ENCODE measurements around the gene JTB.

Gene JTB

DNA sequence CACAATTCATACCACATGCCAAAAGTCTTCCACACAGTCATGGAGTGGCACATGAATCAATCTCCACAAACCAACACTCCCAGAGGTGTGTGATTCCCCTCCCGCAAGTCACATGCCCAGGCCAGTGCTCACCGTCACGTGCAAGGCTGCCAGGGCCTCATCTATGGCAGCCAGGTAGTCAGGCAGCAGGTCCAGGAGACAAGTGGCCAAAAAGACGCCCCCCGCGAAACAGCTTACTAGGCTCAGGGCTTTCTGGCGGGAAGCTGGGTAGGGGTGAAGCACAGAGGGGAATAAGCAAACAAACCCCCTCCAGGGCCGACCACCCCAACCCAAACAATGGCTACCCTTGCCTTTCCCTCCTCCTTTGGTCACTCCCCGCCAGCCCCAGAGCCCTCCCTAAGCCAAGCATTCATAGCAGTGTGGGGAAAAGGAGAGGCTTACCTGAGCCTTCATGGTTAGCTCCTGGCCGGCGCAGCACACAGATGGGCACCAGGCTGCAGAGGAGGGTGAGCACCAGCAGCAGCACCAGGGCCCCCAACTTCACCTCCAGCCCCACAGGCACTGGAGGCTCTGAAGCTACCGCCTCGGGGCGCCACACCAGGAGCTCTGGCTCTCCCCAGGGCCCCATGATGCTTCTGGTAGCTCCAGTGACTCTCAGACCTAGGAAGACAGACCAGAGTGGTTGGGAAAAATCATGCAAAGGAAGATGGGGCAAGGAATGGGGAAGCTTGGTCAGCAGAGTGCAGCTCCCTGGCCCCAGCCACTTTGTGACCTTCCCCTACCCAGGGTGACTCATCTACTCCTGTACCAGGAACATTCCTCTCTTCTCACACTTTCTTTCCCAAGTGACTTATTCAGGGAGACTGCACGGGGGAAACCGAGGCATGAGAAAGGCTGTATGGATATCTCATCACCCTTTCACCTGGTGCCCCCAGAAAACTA is 15.1 kb downstream of the JTB start:
- Histone ChIP-seq H3K4me1 (ENCODE audit: insufficient read depth, low read length) (peaks cover 52% of the 10 kb centered on the region), H3K9me3 (ENCODE audit: low read length) (no peaks in the 10 kb centered on the region), H3K9ac (ENCODE audit: low read length) (peak overlapping the region; percentile 82), H3K4me3 (ENCODE audit: low read depth in 1 of 2, low read length in 2 of 2) (peak overlapping the region; percentile 67 to 79), H3K27me3 (ENCODE audit: control insufficient read depth in 1 of 2, insufficient read depth in 2 of 2, low read length in 2 of 2) (no peaks in the 10 kb centered on the region), H3K27ac (ENCODE audit: low read depth, low read length) (peak overlapping the region; percentile 93), H3K36me3 (ENCODE audit: insufficient read depth, low read length) (peaks cover 18% of the 10 kb centered on the region)

DNA sequence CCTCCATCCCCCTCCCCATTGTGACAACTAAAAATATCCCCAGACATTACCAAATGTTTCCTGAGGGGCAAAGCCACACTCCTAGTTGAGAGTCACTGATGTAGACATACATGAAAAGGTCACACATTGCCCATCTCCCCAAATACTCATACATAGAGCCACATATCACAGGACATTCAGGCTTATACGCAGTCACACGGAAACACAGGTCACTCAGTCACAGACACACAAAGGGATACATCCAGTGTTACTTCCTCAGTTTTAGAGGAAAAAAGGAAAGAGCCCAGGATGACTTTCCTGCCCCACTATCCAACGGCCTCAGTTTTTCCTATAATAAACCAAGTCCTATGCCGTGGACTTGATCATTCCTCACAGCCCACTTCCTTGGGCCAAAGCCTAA is 16.1 kb downstream of the JTB start:
- no peaks in the 10 kb centered on the region for H3K27me3 ChIP-seq (ENCODE audit: control insufficient read depth in 1 of 2, insufficient read depth in 2 of 2, low read length in 2 of 2)
- peak overlapping the region in 1 of 2 donors; percentile 79 for H3K4me3 ChIP-seq (ENCODE audit: low read depth in 1 of 2, low read length in 2 of 2)
- H3K9me3 ChIP-seq (ENCODE audit: low read length), result no peaks in the 10 kb centered on the region
- no peak overlapping the region for H3K27ac ChIP-seq (ENCODE audit: low read depth, low read length)
- H3K4me1 ChIP-seq (ENCODE audit: insufficient read depth, low read length), result peaks cover 57% of the 10 kb centered on the region
- peaks cover 18% of the 10 kb centered on the region for H3K36me3 ChIP-seq (ENCODE audit: insufficient read depth, low read length)
- H3K9ac ChIP-seq (ENCODE audit: low read length), result no peak overlapping the region

DNA sequence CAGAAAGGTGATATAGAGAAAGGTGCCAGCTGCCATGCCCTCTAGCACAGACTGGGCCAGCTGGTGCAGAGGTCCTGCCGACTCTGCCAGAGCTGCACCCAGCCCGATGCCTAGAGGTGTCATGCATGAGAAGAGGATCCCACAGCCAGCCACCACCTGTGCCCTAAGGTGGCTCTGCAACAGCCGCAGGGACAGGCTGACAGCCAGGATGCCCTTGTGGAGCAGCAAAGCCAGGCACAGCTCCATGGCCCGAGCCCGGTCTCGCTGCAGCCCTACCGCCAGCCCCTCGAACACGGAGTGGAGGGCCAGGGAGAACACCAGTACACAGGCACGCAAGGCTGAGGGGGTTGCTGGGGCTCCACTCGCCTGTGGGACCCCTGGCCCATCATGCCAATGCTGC is 17.3 kb downstream of the JTB start:
- Histone ChIP-seq H3K4me1 (ENCODE audit: insufficient read depth, low read length) (peaks cover 60% of the 10 kb centered on the region), H3K4me3 (ENCODE audit: low read depth in 1 of 2, low read length in 2 of 2) (no peak overlapping the region), H3K36me3 (ENCODE audit: insufficient read depth, low read length) (peaks cover 18% of the 10 kb centered on the region)

DNA sequence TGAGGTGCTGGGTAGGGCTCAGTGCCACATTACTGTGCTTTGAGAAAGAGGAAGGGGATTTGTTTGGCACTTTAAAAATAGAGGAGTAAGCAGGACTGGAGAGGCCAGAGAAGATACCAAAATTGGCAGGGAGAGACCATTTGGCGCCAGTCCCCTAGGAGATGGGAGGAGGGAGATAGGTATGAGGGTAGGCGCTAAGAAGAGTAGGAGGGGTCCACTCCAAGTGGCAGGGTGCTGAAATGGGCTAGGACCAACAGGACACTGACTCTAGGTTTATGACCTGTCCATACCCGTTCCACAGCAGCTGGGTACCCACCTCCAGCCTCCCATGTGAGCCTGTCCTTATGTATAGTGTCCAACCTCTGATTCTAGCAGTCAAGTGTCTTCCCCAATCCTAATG is 18.0 kb downstream of the JTB start:
- peaks cover 57% of the 10 kb centered on the region for H3K4me1 ChIP-seq (ENCODE audit: insufficient read depth, low read length)
- peak overlapping the region; percentile 61 for H3K27ac ChIP-seq (ENCODE audit: low read depth, low read length)
- no peak overlapping the region for H3K4me3 ChIP-seq (ENCODE audit: low read depth in 1 of 2, low read length in 2 of 2)
- no peaks in the 10 kb centered on the region for H3K9me3 ChIP-seq (ENCODE audit: low read length)
- no peaks in the 10 kb centered on the region for H3K27me3 ChIP-seq (ENCODE audit: control insufficient read depth in 1 of 2, insufficient read depth in 2 of 2, low read length in 2 of 2)
- peaks cover 23% of the 10 kb centered on the region for H3K36me3 ChIP-seq (ENCODE audit: insufficient read depth, low read length)
- H3K9ac ChIP-seq (ENCODE audit: low read length), result no peak overlapping the region

More for the DNA sequence above, 17.3 kb downstream of the JTB start:
- peak overlapping the region; percentile 6 for H3K27ac ChIP-seq (ENCODE audit: low read depth, low read length)
- H3K27me3 ChIP-seq (ENCODE audit: control insufficient read depth in 1 of 2, insufficient read depth in 2 of 2, low read length in 2 of 2), result no peaks in the 10 kb centered on the region
- no peaks in the 10 kb centered on the region for H3K9me3 ChIP-seq (ENCODE audit: low read length)
- no peak overlapping the region for H3K9ac ChIP-seq (ENCODE audit: low read length)

DNA sequence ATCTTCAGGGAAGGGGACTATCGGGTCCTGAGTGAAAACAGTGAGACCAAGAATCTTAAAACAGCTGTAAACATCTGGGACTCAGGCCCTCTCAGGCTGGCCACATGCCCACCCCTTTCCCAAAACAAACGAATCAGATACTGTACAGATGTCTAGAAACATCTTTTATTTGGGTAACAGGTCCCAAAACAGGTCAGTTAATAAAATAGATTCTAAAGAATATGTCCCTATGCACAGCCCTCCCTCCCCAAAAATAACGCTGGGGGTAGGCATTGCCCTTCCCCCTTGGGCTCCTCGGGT is 18.6 kb downstream of the JTB start:
- H3K27ac ChIP-seq (ENCODE audit: low read depth, low read length), result peak overlapping the region; percentile 61
- no peaks in the 10 kb centered on the region for H3K9me3 ChIP-seq (ENCODE audit: low read length)
- H3K4me3 ChIP-seq (ENCODE audit: low read depth in 1 of 2, low read length in 2 of 2), result peak overlapping the region in 1 of 2 donors; percentile 96
- no peaks in the 10 kb centered on the region for H3K27me3 ChIP-seq (ENCODE audit: control insufficient read depth in 1 of 2, insufficient read depth in 2 of 2, low read length in 2 of 2)
- H3K36me3 ChIP-seq (ENCODE audit: insufficient read depth, low read length), result peaks cover 28% of the 10 kb centered on the region
- H3K4me1 ChIP-seq (ENCODE audit: insufficient read depth, low read length), result peaks cover 52% of the 10 kb centered on the region
- H3K9ac ChIP-seq (ENCODE audit: low read length), result no peak overlapping the region

DNA sequence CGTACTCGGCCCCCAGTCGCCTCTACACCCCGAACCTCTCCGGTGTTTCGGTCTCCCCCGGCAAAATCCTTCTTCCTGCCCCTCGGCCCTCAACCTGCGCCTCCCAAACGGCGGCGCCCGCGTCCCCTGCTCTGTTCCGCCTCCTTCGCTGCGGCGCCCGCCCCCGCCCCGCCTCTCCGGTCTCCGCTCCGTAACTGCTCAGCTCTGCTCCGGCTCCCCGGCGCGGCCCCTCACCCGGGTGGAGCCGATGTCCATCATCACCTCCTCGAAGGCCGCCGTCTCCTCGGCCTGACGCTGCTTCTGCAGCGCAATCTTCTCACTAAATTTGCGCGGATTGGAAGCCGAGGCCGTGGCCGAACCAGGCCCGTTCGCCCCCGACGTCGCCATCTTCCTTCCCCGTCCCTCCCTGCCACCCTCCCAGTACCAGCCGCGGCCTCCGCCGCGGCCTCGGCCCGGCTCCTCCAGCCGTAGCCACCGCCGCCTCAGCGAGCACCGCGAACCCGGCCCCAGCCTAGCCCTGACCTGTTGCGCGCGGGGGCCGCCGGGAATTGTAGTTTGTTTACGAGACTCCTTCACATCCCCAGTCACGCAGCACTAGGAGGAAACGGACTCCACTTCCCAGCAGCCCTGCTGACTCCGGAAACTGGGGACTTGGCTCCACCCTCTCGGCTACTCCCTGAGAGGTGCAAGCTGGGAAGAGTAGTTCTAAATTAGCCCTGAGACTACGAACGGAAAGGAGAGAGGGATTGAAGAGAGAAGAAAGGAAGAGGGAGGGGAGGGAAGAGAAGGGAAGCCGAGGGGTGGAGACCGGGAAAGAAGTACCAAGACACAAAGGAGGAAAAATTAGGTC is 19.1 kb downstream of the JTB start, which contains the start of gene CRTC2:
Gene CRTC2 (minus strand): TSS at position 502 of the 850 bp plus-strand sequence. CDS start 115 bp downstream, at position 387.
- Histone ChIP-seq H3K9ac (ENCODE audit: low read length) (peak within 1 kb of the TSS; percentile 88), H3K4me3 (ENCODE audit: low read depth in 1 of 2, low read length in 2 of 2) (peak within 1 kb of the TSS; percentile 88 to 96), H3K36me3 (ENCODE audit: insufficient read depth, low read length) (peaks cover 34% of the 10 kb centered on the region), H3K4me1 (ENCODE audit: insufficient read depth, low read length) (peaks cover 50% of the 10 kb centered on the region), H3K9me3 (ENCODE audit: low read length) (no peaks in the 10 kb centered on the region), H3K27ac (ENCODE audit: low read depth, low read length) (peak within 1 kb of the TSS; percentile 87), H3K27me3 (ENCODE audit: control insufficient read depth in 1 of 2, insufficient read depth in 2 of 2, low read length in 2 of 2) (no peaks in the 10 kb centered on the region)

DNA sequence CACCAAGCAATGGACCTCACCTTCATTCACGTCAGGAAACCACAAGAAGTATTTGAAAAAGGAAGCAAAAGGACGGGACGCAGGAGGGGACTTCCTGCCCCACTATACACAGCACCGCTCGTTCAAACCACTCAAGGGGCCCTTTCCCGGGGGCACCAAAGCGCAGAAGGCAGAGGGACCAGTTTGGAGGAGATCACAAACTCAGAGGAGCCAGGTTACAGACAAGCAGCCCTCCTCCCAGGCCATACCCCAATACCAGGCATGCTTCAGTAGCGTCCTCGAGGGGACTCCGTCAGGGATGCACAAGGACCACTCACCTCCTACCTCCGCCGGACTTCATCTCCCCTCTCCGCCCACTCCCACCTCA is 19.7 kb downstream of the JTB start:
- H3K4me1 ChIP-seq (ENCODE audit: insufficient read depth, low read length), result peaks cover 48% of the 10 kb centered on the region
- H3K27ac ChIP-seq (ENCODE audit: low read depth, low read length), result peak overlapping the region; percentile 87
- peak overlapping the region; percentile 88 to 96 for H3K4me3 ChIP-seq (ENCODE audit: low read depth in 1 of 2, low read length in 2 of 2)
- peaks cover 37% of the 10 kb centered on the region for H3K36me3 ChIP-seq (ENCODE audit: insufficient read depth, low read length)
- H3K27me3 ChIP-seq (ENCODE audit: control insufficient read depth in 1 of 2, insufficient read depth in 2 of 2, low read length in 2 of 2), result no peaks in the 10 kb centered on the region
- H3K9me3 ChIP-seq (ENCODE audit: low read length), result no peaks in the 10 kb centered on the region
- peak overlapping the region; percentile 88 for H3K9ac ChIP-seq (ENCODE audit: low read length)

DNA sequence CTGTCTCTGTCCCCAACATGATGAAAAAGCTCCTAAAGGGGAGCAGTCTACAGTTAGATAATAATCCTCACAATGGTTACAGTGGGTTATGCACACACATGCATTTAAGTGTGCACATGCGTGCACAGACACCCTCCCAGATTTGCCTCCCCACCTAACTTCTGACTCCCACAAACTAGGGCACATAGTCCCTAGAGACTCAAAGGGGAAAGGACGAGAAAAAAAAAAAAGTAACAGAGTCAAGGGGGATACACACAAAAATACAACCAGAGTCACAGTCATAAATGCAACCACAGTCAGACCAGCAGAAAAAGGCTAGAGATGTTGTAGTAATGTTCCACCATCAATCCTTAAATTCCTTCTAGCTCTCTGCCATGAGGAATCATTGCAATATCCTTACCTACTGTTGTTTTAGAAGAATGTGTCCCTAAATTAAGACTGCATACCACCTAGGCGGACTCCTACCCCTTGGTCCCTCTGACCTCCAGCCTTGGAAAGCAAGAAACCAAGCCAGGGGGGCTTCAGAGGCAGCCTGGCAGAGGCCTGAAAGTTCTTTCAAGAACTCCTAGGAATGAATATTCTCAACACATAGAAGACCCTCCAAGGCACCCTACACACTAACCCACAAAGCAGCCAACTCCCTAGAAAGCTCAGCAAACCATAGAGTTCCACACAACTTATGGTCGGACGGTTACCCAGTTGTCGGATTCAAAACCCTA is 20.3 kb downstream of the JTB start:
- H3K9me3 ChIP-seq (ENCODE audit: low read length), result no peaks in the 10 kb centered on the region
- H3K4me1 ChIP-seq (ENCODE audit: insufficient read depth, low read length), result peaks cover 44% of the 10 kb centered on the region
- peak overlapping the region; percentile 88 to 96 for H3K4me3 ChIP-seq (ENCODE audit: low read depth in 1 of 2, low read length in 2 of 2)
- peak overlapping the region; percentile 87 for H3K27ac ChIP-seq (ENCODE audit: low read depth, low read length)
- peak overlapping the region; percentile 88 for H3K9ac ChIP-seq (ENCODE audit: low read length)
- H3K27me3 ChIP-seq (ENCODE audit: control insufficient read depth in 1 of 2, insufficient read depth in 2 of 2, low read length in 2 of 2), result no peaks in the 10 kb centered on the region
- peaks cover 42% of the 10 kb centered on the region for H3K36me3 ChIP-seq (ENCODE audit: insufficient read depth, low read length)

DNA sequence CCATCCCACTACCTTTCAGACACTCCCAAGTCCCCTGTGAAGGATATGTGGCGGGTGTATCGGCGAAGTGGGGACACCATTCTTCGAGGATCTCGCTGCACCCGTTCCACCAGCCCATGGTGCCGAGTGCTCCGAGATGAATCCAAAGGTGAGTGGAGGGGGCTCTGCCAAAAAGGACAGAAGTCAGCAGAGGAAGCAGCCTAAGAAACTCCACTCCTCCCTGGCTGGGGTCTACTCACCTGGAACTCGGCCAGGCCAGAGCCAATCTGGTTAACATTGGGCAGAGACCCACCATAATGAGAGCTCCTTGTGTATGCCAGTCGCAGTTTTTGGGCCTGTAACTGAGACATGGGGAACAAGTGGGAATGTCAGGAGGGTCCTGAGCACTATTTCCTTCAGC is 22.6 kb downstream of the JTB start:
- Histone ChIP-seq H3K9ac (ENCODE audit: low read length) (no peak overlapping the region), H3K4me3 (ENCODE audit: low read depth in 1 of 2, low read length in 2 of 2) (no peak overlapping the region), H3K27ac (ENCODE audit: low read depth, low read length) (no peak overlapping the region), H3K4me1 (ENCODE audit: insufficient read depth, low read length) (peaks cover 32% of the 10 kb centered on the region), H3K9me3 (ENCODE audit: low read length) (no peaks in the 10 kb centered on the region), H3K27me3 (ENCODE audit: control insufficient read depth in 1 of 2, insufficient read depth in 2 of 2, low read length in 2 of 2) (no peaks in the 10 kb centered on the region), H3K36me3 (ENCODE audit: insufficient read depth, low read length) (peaks cover 54% of the 10 kb centered on the region)

DNA sequence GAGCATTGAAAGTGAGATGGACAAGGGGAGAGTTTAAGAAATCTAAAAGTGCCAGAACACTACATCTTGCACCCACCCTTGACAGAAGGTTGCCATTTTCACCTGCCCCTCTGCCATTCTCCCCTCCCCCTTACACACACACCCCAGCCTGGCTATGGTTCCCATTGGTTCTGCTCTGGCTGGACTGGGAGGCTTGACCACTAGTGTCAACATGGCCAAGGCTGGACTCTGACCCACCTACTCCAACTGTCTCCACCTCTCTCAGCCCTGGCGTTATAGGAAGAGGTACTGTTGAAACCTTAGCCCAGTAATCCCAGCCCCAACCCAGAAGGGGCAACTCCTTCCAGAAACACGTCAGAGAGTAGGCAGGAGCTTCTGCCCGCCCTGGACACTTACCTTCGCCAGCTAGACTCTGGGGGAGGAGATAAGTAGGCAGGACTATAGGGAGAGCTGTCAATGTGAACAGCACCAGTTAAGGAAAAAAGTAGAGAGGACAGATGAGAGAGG is 23.6 kb downstream of the JTB start:
- Histone ChIP-seq H3K9ac (ENCODE audit: low read length) (no peak overlapping the region), H3K27ac (ENCODE audit: low read depth, low read length) (no peak overlapping the region), H3K9me3 (ENCODE audit: low read length) (no peaks in the 10 kb centered on the region)

DNA sequence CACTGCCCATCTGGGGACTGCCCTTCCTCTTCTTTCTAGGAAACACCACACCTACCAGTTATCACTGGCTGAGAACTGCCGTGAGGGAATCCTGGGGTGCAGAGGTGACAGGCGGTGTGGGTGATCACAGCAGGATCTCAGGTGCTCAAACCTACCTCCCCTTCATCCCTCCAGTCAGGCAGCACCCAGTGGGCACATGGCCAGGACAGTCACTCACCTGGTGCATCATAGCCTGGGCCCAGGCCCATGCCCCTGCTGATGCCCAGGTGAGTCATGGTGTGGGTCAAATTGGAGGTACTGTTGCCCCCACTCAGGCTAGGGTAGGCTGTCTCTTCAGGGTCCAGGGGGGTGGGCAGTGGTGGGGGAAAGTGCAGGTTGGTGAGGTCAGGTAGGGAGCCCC is 25.7 kb downstream of the JTB start:
- Histone ChIP-seq H3K27ac (ENCODE audit: low read depth, low read length) (no peak overlapping the region), H3K27me3 (ENCODE audit: control insufficient read depth in 1 of 2, insufficient read depth in 2 of 2, low read length in 2 of 2) (no peaks in the 10 kb centered on the region), H3K4me1 (ENCODE audit: insufficient read depth, low read length) (peaks cover 18% of the 10 kb centered on the region), H3K9ac (ENCODE audit: low read length) (no peak overlapping the region), H3K36me3 (ENCODE audit: insufficient read depth, low read length) (peaks cover 73% of the 10 kb centered on the region), H3K9me3 (ENCODE audit: low read length) (no peaks in the 10 kb centered on the region), H3K4me3 (ENCODE audit: low read depth in 1 of 2, low read length in 2 of 2) (no peak overlapping the region)

More for the DNA sequence above, 23.6 kb downstream of the JTB start:
- Histone ChIP-seq H3K36me3 (ENCODE audit: insufficient read depth, low read length) (peaks cover 55% of the 10 kb centered on the region), H3K27me3 (ENCODE audit: control insufficient read depth in 1 of 2, insufficient read depth in 2 of 2, low read length in 2 of 2) (no peaks in the 10 kb centered on the region), H3K4me3 (ENCODE audit: low read depth in 1 of 2, low read length in 2 of 2) (no peak overlapping the region), H3K4me1 (ENCODE audit: insufficient read depth, low read length) (peaks cover 23% of the 10 kb centered on the region)
